IPS-20b (cell line): ENCODE results near the gene VRK3.
"Not testable (repeated sequence)": the region's sequence is repeated elsewhere in the genome, so short reads cannot be mapped to it uniquely, and the experiment has no call there.

Experiments
- H3K27ac ChIP-seq: one replicate; pipeline ENCODE4 v1.5.1; 2013; ENCODE audit warnings: low read length
- H3K27me3 ChIP-seq: 2 replicates; pipeline ENCODE4 v1.6.1; 2013; ENCODE audit warnings: mild to moderate bottlenecking, low read length, inconsistent platforms; ENCODE audit not compliant: insufficient read depth
- H3K36me3 ChIP-seq: 2 replicates; pipeline ENCODE4 v1.6.1; 2013; ENCODE audit warnings: low read depth, mild to moderate bottlenecking, inconsistent platforms, low read length, moderate library complexity; ENCODE audit not compliant: insufficient read depth
- H3K4me1 ChIP-seq: 2 replicates; pipeline ENCODE4 v1.6.1; 2013; ENCODE audit warnings: mild to moderate bottlenecking, control low read depth, inconsistent platforms, low read length, moderate library complexity; ENCODE audit not compliant: insufficient read depth
- H3K4me3 ChIP-seq: 2 replicates; pipeline ENCODE4 v1.5.1; 2013; ENCODE audit warnings: mild to moderate bottlenecking, low read length, inconsistent platforms
- H3K9ac ChIP-seq: 2 replicates; pipeline ENCODE4 v1.6.1; 2013; ENCODE audit warnings: low read depth, mild to moderate bottlenecking, inconsistent platforms, low read length, moderate library complexity
- H3K9me3 ChIP-seq: 2 replicates; pipeline ENCODE4 v1.6.1; 2013; ENCODE audit warnings: mild to moderate bottlenecking, low read depth, low read length, inconsistent platforms; ENCODE audit not compliant: insufficient read depth

Gene VRK3

DNA sequence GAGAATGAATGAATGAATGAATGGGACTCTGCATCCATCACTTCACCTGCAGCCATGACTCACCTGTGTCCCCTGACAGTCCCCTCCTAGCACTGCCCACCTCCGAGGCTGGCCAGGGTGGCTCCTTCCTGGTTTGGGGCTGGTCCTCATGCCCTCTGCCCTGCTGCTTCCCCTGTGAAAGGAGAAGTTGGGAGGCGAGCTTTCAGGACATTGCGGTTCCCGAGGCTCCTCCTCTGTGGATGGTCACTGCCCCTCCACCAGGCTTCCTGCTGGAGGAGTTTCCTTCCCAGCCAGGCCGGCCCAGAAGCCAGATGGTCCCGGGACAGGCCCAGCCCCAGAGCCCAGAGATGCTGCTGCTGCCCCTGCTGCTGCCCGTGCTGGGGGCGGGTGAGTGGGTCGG, 55.8 kb downstream of the VRK3 start:
- not testable (repeated sequence) for H3K4me1 ChIP-seq, H3K36me3 ChIP-seq, H3K9ac ChIP-seq, H3K9me3 ChIP-seq, H3K27me3 ChIP-seq, H3K27ac ChIP-seq, H3K4me3 ChIP-seq

DNA sequence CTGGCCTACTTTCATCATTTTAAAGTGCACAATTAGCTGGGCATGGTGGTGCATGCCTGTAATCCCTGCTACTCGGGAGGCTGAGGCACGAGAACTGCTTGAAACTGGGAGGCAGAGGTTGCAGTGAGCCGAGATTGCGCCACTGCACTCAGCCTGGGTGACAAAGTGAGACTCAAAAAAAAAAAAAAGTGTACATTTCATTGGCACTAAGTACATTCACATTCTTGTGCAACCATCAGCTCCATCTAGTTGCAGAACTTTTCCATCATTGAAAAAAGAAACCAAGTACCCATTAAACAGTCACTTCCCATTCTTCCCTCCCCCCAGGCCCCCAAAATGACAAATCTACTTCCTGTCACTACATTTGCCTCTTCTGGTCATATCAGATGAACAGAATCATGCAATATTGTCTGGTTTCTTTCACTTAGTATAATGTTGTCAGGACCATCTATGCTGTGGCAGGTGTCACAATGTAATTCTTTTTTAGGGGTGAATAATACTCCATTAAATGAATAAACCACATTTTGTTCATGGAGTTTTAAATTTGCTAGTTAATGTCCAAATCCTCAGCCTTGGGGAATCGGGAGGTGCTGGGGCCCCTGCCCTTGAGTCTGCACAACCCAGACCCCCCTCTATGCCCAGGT, 56.8 kb downstream of the VRK3 start:
- Histone ChIP-seq H3K27me3 (no peaks in the 10 kb centered on the region; the same call in 1 of the 2 replicates), H3K4me3 (no peak overlapping the region), H3K27ac (no peak overlapping the region), H3K9me3 (no peaks in the 10 kb centered on the region), H3K4me1 (no peaks in the 10 kb centered on the region), H3K9ac (no peak overlapping the region), H3K36me3 (no peaks in the 10 kb centered on the region)

DNA sequence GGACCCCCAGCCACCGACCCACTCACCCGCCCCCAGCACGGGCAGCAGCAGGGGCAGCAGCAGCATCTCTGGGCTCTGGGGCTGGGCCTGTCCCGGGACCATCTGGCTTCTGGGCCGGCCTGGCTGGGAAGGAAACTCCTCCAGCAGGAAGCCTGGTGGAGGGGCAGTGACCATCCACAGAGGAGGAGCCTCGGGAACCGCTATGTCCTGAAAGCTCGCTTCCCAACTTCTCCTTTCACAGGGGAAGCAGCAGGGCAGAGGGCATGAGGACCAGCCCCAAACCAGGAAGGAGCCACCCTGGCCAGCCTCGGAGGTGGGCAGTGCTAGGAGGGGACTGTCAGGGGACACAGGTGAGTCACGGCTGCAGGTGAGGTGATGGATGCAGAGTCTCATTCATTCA, 64.2 kb downstream of the VRK3 start, which contains the start of gene SIGLEC11:
SIGLEC11 (minus strand) TSS at position 193 of the 400 bp plus-strand sequence; CDS start at position 102, 91 bp downstream.
- not testable (repeated sequence) for H3K9me3 ChIP-seq, H3K9ac ChIP-seq, H3K4me1 ChIP-seq, H3K36me3 ChIP-seq, H3K4me3 ChIP-seq, H3K27me3 ChIP-seq, H3K27ac ChIP-seq

DNA sequence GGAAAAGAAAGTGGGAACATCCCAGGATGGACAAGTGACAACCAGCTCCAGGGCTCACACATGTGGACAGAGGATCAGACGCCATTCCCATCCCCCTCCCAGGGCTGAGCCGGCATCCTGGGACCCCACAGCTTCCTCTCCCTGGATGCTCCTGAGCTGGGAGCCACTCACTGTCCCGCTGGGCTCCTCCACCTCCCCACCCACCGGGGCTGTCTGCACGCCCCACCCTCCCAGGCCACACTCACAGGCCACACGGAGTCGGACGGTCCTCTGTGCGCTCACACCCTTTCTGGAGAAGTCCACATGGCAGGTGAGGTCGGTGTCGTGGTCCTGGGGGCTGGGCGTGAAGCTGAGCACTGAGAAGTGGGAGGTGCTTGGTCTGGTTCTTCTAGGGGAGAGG, 65.3 kb downstream of the VRK3 start:
- H3K36me3 ChIP-seq, H3K9me3 ChIP-seq, H3K4me1 ChIP-seq, H3K27me3 ChIP-seq, H3K27ac ChIP-seq, H3K4me3 ChIP-seq, H3K9ac ChIP-seq: not testable (repeated sequence)

DNA sequence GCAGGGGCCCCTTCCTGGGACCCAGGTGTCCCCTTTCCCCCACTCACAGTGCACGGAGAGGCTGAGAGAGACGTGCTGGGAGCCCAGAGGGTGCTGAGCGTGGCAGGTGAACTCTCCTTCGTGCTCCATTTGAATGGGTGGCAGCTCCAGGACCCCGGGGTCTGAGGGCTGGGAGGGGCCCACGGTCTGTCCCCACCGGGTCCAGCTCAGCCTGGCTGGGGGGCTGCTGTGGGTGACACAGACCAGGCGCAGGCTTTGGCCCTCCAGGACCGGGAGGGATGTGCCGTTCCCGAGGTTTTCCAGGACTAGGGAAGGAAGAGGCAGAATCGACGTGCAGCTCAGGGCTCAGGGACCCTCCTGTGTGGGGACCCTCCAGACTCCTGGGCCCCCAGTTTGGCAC, 66.6 kb downstream of the VRK3 start:
- not testable (repeated sequence) for H3K27ac ChIP-seq, H3K9me3 ChIP-seq, H3K36me3 ChIP-seq, H3K9ac ChIP-seq, H3K4me3 ChIP-seq, H3K27me3 ChIP-seq
- H3K4me1 ChIP-seq: peaks cover 12% of the 10 kb centered on the region

DNA sequence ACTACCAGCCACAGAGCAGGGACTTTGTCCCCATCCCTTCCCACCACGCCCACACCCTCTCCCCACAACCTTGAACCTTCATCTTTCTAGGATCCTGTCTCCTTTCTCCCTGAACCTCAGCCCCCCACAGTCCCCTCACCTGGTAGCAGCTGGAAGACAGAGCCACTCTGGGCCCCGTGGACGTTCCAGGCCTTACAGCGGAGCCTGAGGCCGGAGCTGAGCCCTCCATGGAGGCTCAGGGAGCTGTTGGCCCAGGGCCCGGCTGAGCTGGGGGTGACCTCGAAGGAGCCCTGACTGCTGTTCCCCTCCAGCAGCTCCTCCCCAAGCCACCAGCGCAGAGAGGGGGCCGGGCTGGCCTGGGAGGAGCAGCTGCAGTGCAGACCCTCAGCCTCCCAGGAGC, 67.0 kb downstream of the VRK3 start:
- not testable (repeated sequence) for H3K9me3 ChIP-seq, H3K36me3 ChIP-seq, H3K27ac ChIP-seq, H3K9ac ChIP-seq, H3K4me3 ChIP-seq, H3K27me3 ChIP-seq
- H3K4me1 ChIP-seq: peaks cover 12% of the 10 kb centered on the region

DNA sequence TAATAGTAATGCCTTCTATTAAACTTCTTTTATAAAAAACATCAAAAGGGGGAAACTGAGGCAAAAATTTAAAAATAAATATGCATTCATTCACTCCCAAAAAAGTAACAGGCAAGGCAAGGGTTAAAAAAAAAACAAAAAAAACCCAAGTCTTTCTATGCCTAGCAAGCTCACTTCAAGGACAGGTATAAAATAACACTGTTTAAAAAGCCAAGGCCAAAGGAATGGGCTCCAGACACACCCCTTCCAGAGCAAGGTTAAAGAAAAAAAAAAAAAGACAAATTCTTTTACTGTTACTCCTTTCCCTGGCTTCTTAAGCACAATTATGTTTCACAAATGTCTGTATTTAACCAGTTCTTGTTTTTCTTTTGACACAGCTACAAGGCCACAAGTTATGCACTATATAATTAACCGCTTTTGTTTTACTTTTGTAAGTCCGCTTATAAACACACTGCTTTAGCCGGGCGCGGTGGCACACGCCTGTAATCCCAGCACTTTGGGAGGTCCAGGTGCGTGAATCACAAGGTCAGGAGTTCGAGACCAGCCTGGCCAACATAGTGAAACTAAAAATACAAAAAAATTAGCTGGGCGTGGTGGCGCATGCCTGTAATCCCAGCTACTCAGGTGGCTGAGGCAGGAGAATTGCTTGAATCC, 67.8 kb downstream of the VRK3 start:
- no peaks in the 10 kb centered on the region for H3K27me3 ChIP-seq
- no peak overlapping the region for H3K9ac ChIP-seq
- H3K4me3 ChIP-seq: no peak overlapping the region
- peaks cover 12% of the 10 kb centered on the region for H3K4me1 ChIP-seq
- no peaks in the 10 kb centered on the region for H3K36me3 ChIP-seq
- H3K27ac ChIP-seq: no peak overlapping the region
- H3K9me3 ChIP-seq: no peaks in the 10 kb centered on the region

DNA sequence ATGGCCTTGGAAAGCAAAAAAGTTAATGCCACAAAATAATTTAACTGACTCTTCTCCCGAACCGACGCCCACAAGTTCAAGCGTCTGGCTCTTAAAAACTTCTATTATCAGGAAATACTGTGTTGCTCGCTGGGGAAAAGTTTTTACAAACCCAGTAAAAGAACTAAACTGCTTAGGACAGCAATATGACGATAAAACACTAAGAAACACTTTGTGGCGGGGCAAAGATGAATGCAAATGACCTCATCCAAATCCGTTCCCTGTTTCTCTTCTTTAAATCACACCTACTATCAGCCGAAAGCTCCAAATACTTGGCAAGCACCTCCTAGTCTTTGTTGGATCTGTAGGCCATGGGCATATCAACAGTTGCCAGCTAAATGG, 69.1 kb downstream of the VRK3 start:
- Histone ChIP-seq H3K4me3 (no peak overlapping the region), H3K4me1 (peaks cover 12% of the 10 kb centered on the region), H3K27ac (no peak overlapping the region), H3K9ac (no peak overlapping the region), H3K36me3 (no peaks in the 10 kb centered on the region), H3K9me3 (no peaks in the 10 kb centered on the region), H3K27me3 (no peaks in the 10 kb centered on the region)

DNA sequence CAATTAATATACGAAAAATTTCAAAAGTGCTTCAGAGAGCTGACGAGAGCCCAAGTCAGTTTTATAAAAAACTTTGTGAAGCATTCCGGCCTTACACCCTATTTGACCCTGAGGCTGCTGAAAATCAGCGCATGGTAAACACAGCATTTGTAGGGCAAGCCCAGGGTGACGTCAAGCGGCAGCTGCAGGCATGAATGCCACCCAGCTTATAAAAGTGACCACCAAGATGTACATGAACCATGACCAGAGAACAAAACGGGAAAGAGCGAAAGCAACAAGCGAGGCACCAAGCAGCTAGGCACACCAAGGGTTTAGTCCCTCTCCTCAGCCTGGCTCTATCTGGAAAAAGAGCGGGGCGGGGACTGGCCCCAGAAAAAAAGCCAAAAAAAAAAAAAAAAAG, 70.2 kb downstream of the VRK3 start:
- peaks cover 12% of the 10 kb centered on the region for H3K4me1 ChIP-seq
- H3K27ac ChIP-seq: no peak overlapping the region
- H3K4me3 ChIP-seq: no peak overlapping the region
- no peaks in the 10 kb centered on the region for H3K9me3 ChIP-seq
- H3K9ac ChIP-seq: no peak overlapping the region
- H3K36me3 ChIP-seq: no peaks in the 10 kb centered on the region
- no peaks in the 10 kb centered on the region for H3K27me3 ChIP-seq

DNA sequence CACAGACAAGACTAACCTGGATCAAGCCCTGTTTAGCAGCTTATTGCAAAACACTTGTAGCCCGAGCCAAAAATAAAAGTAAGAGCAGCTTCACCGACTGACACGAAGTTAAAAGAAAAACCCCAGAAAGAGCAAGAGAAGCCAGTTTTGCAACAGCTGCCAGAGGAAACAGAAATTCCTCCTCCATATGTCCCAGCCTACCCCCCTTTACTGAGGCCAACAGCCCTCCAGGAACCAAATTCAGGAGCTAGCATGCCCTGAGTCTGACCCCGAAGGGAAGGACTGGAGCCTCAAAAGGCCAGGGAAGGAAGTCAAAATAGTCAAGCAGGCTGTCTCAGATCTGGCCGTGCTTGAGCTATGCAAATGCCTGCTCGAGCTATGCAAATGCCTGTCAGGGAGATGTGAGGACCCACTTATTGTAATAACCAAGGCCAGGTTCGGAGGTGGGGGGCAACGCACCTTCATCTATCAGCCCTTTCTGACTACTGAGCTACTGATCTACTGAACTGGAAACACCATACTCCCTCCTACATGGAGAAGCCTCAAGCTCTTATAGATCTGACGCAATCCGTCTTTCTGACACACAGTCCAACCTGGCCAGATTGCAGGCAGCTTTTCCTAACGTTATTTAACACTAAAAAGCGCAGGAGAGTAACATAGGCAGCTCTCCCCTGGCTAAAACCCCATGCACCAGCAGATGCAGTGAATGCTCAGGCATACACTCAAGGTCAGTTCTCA, 70.9 kb downstream of the VRK3 start:
- H3K27ac ChIP-seq: no peak overlapping the region
- no peaks in the 10 kb centered on the region for H3K9me3 ChIP-seq
- no peak overlapping the region for H3K9ac ChIP-seq
- H3K36me3 ChIP-seq: no peaks in the 10 kb centered on the region
- H3K27me3 ChIP-seq: no peaks in the 10 kb centered on the region
- H3K4me1 ChIP-seq: peaks cover 12% of the 10 kb centered on the region
- no peak overlapping the region for H3K4me3 ChIP-seq

DNA sequence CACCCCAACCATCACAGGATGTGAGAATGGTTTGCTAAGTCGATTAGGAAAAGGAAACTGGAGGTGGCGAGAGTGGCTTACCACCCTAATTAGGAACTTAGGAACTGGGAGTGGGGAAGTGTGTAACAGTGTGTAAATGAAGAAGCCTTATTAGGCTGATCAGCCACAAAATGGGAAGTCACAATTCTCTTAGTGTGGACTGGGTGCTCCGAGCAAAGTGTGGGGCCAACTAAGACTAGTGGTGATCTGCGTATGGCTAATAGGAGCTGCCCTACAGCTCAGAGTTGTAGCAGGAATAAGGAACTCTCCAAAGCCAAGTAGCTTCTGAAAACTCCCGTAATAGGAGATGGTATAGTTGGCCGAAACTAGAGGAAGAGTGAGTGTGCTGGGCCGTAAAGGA, 71.8 kb downstream of the VRK3 start:
- no peaks in the 10 kb centered on the region for H3K36me3 ChIP-seq
- no peaks in the 10 kb centered on the region for H3K27me3 ChIP-seq
- H3K9ac ChIP-seq: no peak overlapping the region
- H3K4me1 ChIP-seq: peaks cover 12% of the 10 kb centered on the region
- H3K27ac ChIP-seq: no peak overlapping the region
- H3K4me3 ChIP-seq: no peak overlapping the region
- no peaks in the 10 kb centered on the region for H3K9me3 ChIP-seq

DNA sequence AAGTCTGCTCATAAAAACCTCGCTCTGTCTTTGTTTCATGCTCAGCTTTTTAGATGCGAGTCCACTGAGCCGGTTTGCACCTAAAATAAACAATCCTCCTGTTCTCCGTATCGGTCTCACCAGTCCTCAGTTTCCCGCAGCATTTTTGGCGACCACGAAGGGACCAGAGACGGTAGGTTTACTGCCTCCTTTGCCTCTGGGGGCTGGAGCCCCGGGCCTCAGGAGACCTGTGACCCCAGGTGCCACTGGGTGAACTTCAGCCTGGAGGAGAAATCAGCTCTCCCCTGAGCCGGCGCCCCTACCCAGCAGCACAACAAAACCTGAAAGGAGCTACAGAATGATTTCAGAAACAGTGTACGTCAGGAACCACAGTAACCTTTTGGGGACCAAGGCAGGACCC, 72.3 kb downstream of the VRK3 start:
- H3K4me1 ChIP-seq: peaks cover 12% of the 10 kb centered on the region
- H3K9me3 ChIP-seq: no peaks in the 10 kb centered on the region
- H3K27ac ChIP-seq: no peak overlapping the region
- H3K4me3 ChIP-seq: no peak overlapping the region
- no peak overlapping the region for H3K9ac ChIP-seq
- H3K36me3 ChIP-seq: no peaks in the 10 kb centered on the region
- no peaks in the 10 kb centered on the region for H3K27me3 ChIP-seq
